ENCODE results near the gene BLVRB. TPM values are rescaled to one million over a fixed set of nuclear protein-coding genes. Genes with fewer than 3 reads are reported as not detected.

Gene BLVRB
- total and polyA plus RNA-seq, 9 of the 15 experiments (the other 6 are each of a cell fraction or from before 2014, with no cell fraction given) = 81.1 to 749 (median 331) TPM

GRCh38 chr19:40444000-40444824 is 21.3 kb downstream of the BLVRB start, which contains the start of gene SERTAD3 (continued):
- TF ChIP-seq ZBTB12 (CRISPR knock-in tag; IDR thresholded peaks at IDR 0.05) = peak; percentile 80
- peak; percentile 60; the same call in 1 of the 2 replicates for TF ChIP-seq PHF8 (IDR thresholded peaks at IDR 0.05; ENCODE audit: borderline replicate concordance, low read length)
- no peak for TF ChIP-seq DPF2 (IDR thresholded peaks at IDR 0.05)
- no peak for TF ChIP-seq GTF2B (IDR thresholded peaks at IDR 0.05; ENCODE audit: extremely low read depth, insufficient read length)
- no peak for TF ChIP-seq MED1 (CRISPR knock-in tag; IDR thresholded peaks at IDR 0.05; ENCODE audit: borderline replicate concordance)
- TF ChIP-seq STAG1 (CRISPR knock-in tag; IDR thresholded peaks at IDR 0.05; ENCODE audit: borderline replicate concordance) = no peak
- no peak for TF ChIP-seq ZNF121 (CRISPR knock-in tag; conservative IDR thresholded peaks at IDR 0.05)
- TF ChIP-seq POLR2A (conservative IDR thresholded peaks at IDR 0.05) = peak; percentile 85
- no peak for TF ChIP-seq HEY1 (CRISPR knock-in tag; IDR thresholded peaks at IDR 0.05; ENCODE audit: borderline replicate concordance)
- TF ChIP-seq HSF4 (CRISPR knock-in tag; IDR thresholded peaks at IDR 0.05; ENCODE audit: borderline replicate concordance) = no peak
- peak; percentile 46; the same call in 1 of the 2 replicates for TF ChIP-seq HCFC1 (IDR thresholded peaks at IDR 0.05; ENCODE audit: low read depth, low read length)
- peak; percentile 50 for TF ChIP-seq MAX (CRISPR knock-in tag; IDR thresholded peaks at IDR 0.05)
- no peak for TF ChIP-seq TSC22D4 (tag; IDR thresholded peaks at IDR 0.05)
- no peak for TF ChIP-seq PTBP1 (IDR thresholded peaks at IDR 0.05; ENCODE audit: low read depth, low read length)
- TF ChIP-seq HDAC3 (IDR thresholded peaks at IDR 0.05; ENCODE audit: borderline replicate concordance, partially characterized antibody) = no peak
- no peak for TF ChIP-seq NFIX (CRISPR knock-in tag; IDR thresholded peaks at IDR 0.05; ENCODE audit: low read depth)
- peak; percentile 98 for TF ChIP-seq VEZF1 (CRISPR knock-in tag; IDR thresholded peaks at IDR 0.05)
- no peak for TF ChIP-seq HNRNPUL1 (IDR thresholded peaks at IDR 0.05; ENCODE audit: low read length)
- TF ChIP-seq THRB (CRISPR knock-in tag; conservative IDR thresholded peaks at IDR 0.05) = no peak
- TF ChIP-seq BRD9 (IDR thresholded peaks at IDR 0.05; ENCODE audit: low read depth, partially characterized antibody) = no peak
- TF ChIP-seq ZNF395 (CRISPR knock-in tag; IDR thresholded peaks at IDR 0.05) = 0 out of 2 replicates have a peak, but pooled peaks have one; percentile 21

All from K562 (cell line).